Aorta (tissue), 5 donors: ENCODE results near the gene TSHZ2. TPM values are rescaled to one million over a fixed set of nuclear protein-coding genes. Genes with fewer than 3 reads are reported as not detected.

Experiments
- ATAC-seq: fragments of 200-7000 bp; cut with Tn5 transposase; one replicate; pipeline ENCODE4 v1.9.1; 2022; ENCODE audit warnings: moderate library complexity; ENCODE audit not compliant: low FRiP score
- DNase-seq, 2 donors: peaks; one replicate each; pipeline ENCODE4 v3.0.0-alpha.2; 2020
- H3K27ac ChIP-seq, 2 donors: one replicate each; pipeline ENCODE4 v1.5.1; 2013; ENCODE audit warnings: low read length in 2 of 2, mild to moderate bottlenecking in 2 of 2, moderate library complexity in 2 of 2, control low read depth in 1 of 2, inconsistent platforms in 1 of 2, low read depth in 1 of 2
- H3K27me3 ChIP-seq, 2 donors: one replicate each; pipeline ENCODE4 v1.6.1; 2013; ENCODE audit warnings: control low read depth in 1 of 2, low read length in 1 of 2, mild to moderate bottlenecking in 1 of 2, moderate library complexity in 1 of 2; ENCODE audit not compliant: insufficient read depth in 2 of 2, control insufficient read depth in 1 of 2
- H3K36me3 ChIP-seq, 2 donors: one replicate each; pipeline ENCODE4 v1.6.1; 2013; ENCODE audit warnings: control low read depth in 1 of 2, low read length in 1 of 2, mild to moderate bottlenecking in 1 of 2; ENCODE audit not compliant: insufficient read depth in 2 of 2, control insufficient read depth in 1 of 2
- H3K4me1 ChIP-seq, 2 donors: one replicate each; pipeline ENCODE4 v1.6.1; 2013; ENCODE audit warnings: low read length in 2 of 2, control low read depth in 1 of 2, mild to moderate bottlenecking in 1 of 2, moderate library complexity in 1 of 2; ENCODE audit not compliant: insufficient read depth in 2 of 2, control insufficient read depth in 1 of 2
- H3K4me3 ChIP-seq, 2 donors: one replicate each; pipeline ENCODE4 v1.5.1; 2013; ENCODE audit warnings: low read length in 2 of 2, control low read depth in 1 of 2, mild to moderate bottlenecking in 1 of 2
- H3K9me3 ChIP-seq: one replicate; pipeline ENCODE4 v1.6.1; 2013; ENCODE audit warnings: mild to moderate bottlenecking, low read length; ENCODE audit not compliant: control insufficient read depth
- WGBS, 2 donors: extraction: QIAGEN DNeasy Blood & Tissue Kit; methylation state at CpG; one replicate each; pipeline ENCODE4 v1.1.7; 2013; 5-methylcytosine and 5-hydroxymethylcytosine counted together
- intact Hi-C, 2 donors: fragments of 100-400 bp; cut with DNase I; formaldehyde crosslinking; loops; one replicate each; pipeline versions ENCODE4 v1.14.2 to v1.15.0; 2022
- polyA plus RNA-seq, 2 donors: library from polyadenylated mRNA; stranded (reverse); fragments of 200-250 nt; gene quantifications; one replicate each; pipeline ENCODE4 v1.2.3, GENCODE V29; 2013
- total RNA-seq, 2 donors: library from RNA; stranded (reverse); fragmentation: NEBNext Ultra II Directional; extraction: Animal tissue kit (Norgen Biotek cat#: 25700); gene quantifications; one replicate each; pipeline ENCODE4 v1.2.1, GENCODE V29; 2021
- donor health status: healthy with polysubstance abuse.
- donor health status: Bipolar disorder and iron deficiency.
- donor health status: DM: no; HTN: no; CAD: no.
- donor health status: DM: no; HTN: no; CAD: no.
- donor health status: DM: yes; HTN: yes; CAD: no.

Gene TSHZ2
- total and polyA plus RNA-seq, 4 donors = 0.08 to 95.4 (median 13.3) TPM

DNA sequence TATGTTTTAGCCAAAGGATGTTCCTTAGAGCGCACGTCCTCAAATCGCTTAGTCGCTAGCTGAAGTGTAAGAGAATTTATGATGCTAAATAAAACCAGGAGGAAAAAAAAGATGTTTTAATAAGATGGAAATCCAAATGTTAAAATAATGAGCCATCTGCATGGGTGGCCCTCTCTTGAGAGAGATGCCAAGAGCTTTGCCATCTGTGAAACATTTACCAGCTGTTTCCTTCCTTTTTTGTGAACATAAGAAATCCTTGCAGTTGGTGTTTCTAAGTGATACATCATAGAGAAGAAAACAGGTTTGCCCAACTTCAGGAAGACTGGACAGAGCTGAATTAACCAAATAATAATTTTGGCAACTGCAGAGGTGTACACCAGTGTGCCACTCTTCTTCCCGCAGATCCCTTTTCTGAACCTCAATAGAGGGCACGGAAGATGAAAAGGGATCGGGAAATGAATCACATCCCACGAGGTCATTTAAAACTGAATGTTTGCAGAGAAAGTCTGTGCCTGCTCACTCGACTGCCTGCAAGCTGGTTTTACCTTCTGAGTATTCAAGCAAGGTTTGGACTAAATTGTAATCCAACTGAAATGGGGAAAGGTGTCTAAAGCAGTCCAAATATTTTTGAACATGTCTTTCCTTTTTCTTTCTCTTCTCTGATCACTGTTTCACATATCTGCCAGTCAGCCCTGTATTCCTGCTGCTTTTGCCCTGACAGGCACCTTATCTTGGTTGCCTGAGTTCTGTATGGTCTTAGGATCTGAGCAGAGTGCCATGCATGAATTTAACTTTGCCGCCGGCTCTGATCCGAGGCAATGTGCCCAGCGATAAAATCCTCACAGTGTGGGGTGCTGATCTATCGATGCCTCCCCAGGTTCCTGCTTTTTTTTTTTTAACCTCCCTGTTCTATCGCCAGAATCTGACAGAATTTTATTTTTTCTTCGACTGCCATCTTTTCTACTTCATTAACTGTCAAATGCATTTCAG, 35.5 kb upstream of the TSHZ2 start:
- Histone ChIP-seq H3K4me3 (no peak overlapping the region), H3K36me3 (no peaks in the 10 kb centered on the region), H3K27me3 (peaks cover 0 to 1% of the 10 kb centered on the region in 2 donors), H3K9me3 (no peaks in the 10 kb centered on the region), H3K4me1 (no peaks in the 10 kb centered on the region), H3K27ac (no peak overlapping the region)
- DNase-seq (no peak), ATAC-seq (no peak)
- intact Hi-C loops = no loop called here
- 78 to 79% methylated on average over 16 of the region's 16 CpGs for WGBS, 2 donors

- 45 to 60% methylated on average over 6 of the region's 6 CpGs for WGBS, 2 donors
- Histone ChIP-seq H3K27me3 (peaks cover 0 to 1% of the 10 kb centered on the region in 2 donors), H3K9me3 (no peaks in the 10 kb centered on the region), H3K4me1 (no peaks in the 10 kb centered on the region), H3K4me3 (no peak overlapping the region), H3K36me3 (no peaks in the 10 kb centered on the region), H3K27ac (no peak overlapping the region)
- DNase-seq (no peak), ATAC-seq (no peak)
- intact Hi-C loops = no loop called here
Observed at GRCh38 chr20:52937591-52938100, 34.5 kb upstream of the TSHZ2 start.

GRCh38 chr20:52939141-52939540, 33.0 kb upstream of the TSHZ2 start:
- no peaks in the 10 kb centered on the region for H3K27me3 ChIP-seq
- intact Hi-C loops = no loop called here
- H3K4me3 ChIP-seq = no peak overlapping the region
- 62 to 72% methylated on average over 4 of the region's 4 CpGs for WGBS, 2 donors
- DNase-seq (no peak), ATAC-seq (no peak)
- H3K36me3 ChIP-seq = no peaks in the 10 kb centered on the region
- no peaks in the 10 kb centered on the region for H3K4me1 ChIP-seq
- no peak overlapping the region for H3K27ac ChIP-seq
- H3K9me3 ChIP-seq = no peaks in the 10 kb centered on the region

DNA sequence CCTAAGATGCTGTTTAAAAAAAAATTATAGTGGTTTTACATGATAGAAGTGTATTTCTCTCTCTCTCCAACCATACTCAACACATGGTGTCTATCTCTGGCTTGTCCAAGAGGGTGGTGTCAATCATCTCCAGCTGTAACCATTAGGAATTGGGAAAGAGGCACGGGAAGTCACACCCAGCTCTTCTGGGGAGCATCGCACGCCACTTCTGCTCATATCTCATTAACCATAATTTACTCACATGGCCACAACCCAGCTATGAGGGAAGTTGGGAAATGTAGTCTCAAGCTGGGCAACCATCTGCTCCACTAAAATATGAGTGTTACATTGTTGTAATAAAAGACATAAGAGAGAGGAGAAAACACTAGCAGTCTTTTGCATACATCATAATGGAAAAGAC, 30.4 kb upstream of the TSHZ2 start:
- H3K36me3 ChIP-seq = no peaks in the 10 kb centered on the region
- no peak for DNase-seq
- intact Hi-C loops = no loop called here
- no peak overlapping the region for H3K27ac ChIP-seq
- H3K4me1 ChIP-seq = no peaks in the 10 kb centered on the region
- no peaks in the 10 kb centered on the region for H3K9me3 ChIP-seq
- no peak overlapping the region for H3K4me3 ChIP-seq
- no peak for ATAC-seq
- 82 to 84% methylated on average over 3 of the region's 3 CpGs for WGBS, 2 donors
- H3K27me3 ChIP-seq = no peaks in the 10 kb centered on the region

- DNase-seq (no peak), ATAC-seq (no peak)
- Histone ChIP-seq H3K27ac (no peak overlapping the region), H3K4me3 (no peak overlapping the region), H3K36me3 (no peaks in the 10 kb centered on the region), H3K4me1 (no peaks in the 10 kb centered on the region), H3K27me3 (no peaks in the 10 kb centered on the region), H3K9me3 (no peaks in the 10 kb centered on the region)
- WGBS, 2 donors = 65 to 69% methylated on average over 2 of the region's 2 CpGs
- intact Hi-C loops = no loop called here
Observed at GRCh38 chr20:52943185-52943841, 28.8 kb upstream of the TSHZ2 start.

DNA sequence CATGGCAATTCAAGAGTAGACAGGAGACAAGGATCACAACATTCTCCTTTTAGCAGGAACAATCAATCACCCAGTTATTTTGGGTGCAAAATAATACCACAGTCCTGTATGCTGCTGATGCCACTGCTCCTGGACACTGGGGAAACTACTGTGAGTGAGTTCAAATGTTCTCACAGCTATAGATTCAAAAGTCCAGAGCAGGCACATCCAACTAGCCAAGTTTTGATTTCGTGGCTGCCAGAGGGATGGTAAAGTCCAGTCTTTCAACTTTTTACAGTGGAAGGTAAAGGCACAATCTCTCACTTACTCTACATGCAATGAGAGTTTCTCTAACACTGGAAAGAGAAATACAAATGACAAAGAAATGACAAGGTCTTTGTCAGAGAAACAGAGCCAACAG, 26.9 kb upstream of the TSHZ2 start:
- no peak overlapping the region for H3K27ac ChIP-seq

DNA sequence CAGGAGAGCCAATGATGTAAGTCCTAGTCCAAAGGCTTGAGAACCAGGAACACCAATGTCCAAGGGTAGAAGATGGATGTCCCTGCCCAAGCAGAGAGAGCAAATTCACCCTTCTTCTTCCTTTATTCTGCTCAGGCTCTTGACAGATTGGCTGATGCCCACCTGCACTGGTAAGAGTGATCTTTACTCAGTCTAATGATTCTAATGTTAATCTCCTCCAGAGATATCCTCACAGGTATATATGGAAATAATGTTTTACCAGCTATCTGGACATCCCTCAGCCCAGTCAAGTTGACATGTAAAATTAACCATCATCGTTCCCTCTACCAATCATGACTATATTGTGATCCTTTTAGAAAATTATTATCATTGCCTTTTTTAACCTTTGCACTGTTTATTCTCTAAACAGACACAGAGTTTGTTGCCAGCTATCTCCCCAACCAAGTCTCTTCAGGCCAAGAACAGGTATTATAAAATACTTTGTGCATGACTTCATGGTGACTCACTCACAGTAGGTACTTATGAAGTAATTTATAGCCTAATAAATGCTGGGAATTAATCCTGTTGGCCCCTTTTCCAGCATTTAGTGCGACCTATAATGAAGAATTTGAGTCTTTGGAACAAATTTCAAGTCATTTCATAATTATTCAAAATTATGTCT, 26.2 kb upstream of the TSHZ2 start:
- Histone ChIP-seq H3K4me3 (no peak overlapping the region), H3K27ac (no peak overlapping the region), H3K27me3 (no peaks in the 10 kb centered on the region), H3K36me3 (no peaks in the 10 kb centered on the region), H3K4me1 (no peaks in the 10 kb centered on the region), H3K9me3 (no peaks in the 10 kb centered on the region)
- WGBS, 2 donors = 65 to 73% methylated on average over 2 of the region's 2 CpGs
- no peak for DNase-seq
- intact Hi-C loops = no loop called here
- no peak for ATAC-seq

More for the DNA sequence above, 26.9 kb upstream of the TSHZ2 start:
- no peaks in the 10 kb centered on the region for H3K36me3 ChIP-seq
- H3K27me3 ChIP-seq = no peaks in the 10 kb centered on the region
- no peaks in the 10 kb centered on the region for H3K4me1 ChIP-seq
- no peak for DNase-seq
- 55 to 65% methylated on average over 1 of the region's 1 CpG for WGBS, 2 donors
- H3K4me3 ChIP-seq = no peak overlapping the region
- intact Hi-C loops = no loop called here
- ATAC-seq = no peak
- no peaks in the 10 kb centered on the region for H3K9me3 ChIP-seq

DNA sequence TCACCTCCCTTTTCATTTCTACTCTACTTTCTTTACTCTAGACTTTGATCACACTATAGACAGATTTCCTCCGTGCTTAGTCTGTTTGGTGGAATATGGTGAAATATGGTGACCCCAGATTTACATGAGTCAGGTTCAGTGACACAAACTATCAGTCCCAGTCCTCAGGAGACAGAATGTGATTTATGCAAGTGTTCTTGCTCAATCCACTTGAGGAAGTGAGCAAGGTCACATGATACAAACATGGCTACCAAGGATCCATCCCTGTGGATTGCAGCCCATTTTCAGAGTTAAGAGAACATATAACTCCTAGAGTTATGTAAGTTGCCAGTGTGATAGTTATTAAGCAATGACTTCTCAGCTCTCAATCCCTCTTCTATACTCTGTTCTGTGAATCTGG, 23.7 kb upstream of the TSHZ2 start:
- Histone ChIP-seq H3K4me1 (no peaks in the 10 kb centered on the region), H3K9me3 (no peaks in the 10 kb centered on the region), H3K27ac (no peak overlapping the region), H3K36me3 (no peaks in the 10 kb centered on the region), H3K27me3 (no peaks in the 10 kb centered on the region), H3K4me3 (no peak overlapping the region)
- ATAC-seq (no peak), DNase-seq (no peak)
- intact Hi-C loops = no loop called here
- WGBS, 2 donors = 63 to 65% methylated on average over 1 of the region's 1 CpG
